GM19395 (cell line): ENCODE results near the gene FNDC11.

ENCODE experiments used
- ATAC-seq: cut with Tn5 transposase; IDR thresholded peaks from one replicate; pipeline ENCODE4 v1.9.1; 2021; ENCODE audit warnings: mild to moderate bottlenecking, moderate library complexity; ENCODE audit not compliant: unreplicated experiment

FNDC11 gene

DNA sequence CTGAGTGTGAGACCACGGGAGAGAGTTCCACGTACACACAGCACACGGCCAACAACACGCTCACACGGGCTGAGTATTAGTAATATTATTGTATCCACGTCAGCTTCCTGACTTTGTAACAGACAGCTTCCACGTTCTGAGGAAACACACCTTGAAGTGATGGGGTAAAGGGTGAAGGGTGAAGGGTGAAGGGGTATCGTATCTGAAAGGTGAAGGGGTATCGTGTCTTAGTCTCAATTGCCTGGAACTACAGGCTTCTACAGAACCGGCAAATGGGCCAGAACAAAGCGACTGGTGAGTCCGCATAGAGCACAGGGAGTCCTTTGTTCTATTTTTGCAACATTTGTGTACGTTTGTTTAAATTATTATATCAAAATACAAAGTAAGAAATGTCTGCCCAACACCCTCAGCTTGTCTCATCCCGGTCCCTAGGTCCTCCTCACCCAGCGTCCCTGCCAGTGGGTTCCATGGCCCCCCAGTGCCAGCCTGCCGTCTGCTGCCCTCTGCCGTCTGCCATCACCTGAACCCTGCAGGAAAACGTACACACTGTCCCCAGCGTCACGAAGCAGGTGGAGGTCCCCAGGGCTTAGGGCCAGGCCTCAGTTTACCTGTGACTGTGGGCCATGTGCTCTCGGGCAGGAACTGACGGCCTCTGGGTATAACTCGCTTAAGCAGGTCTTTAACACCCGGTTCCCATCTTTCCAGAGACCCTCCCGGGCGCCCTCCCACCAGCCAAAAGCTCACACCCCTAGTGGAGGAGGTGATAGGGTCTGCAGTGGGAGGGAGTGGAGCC lies 24.5 kb downstream of the FNDC11 start:
- ATAC-seq, result no peak

DNA sequence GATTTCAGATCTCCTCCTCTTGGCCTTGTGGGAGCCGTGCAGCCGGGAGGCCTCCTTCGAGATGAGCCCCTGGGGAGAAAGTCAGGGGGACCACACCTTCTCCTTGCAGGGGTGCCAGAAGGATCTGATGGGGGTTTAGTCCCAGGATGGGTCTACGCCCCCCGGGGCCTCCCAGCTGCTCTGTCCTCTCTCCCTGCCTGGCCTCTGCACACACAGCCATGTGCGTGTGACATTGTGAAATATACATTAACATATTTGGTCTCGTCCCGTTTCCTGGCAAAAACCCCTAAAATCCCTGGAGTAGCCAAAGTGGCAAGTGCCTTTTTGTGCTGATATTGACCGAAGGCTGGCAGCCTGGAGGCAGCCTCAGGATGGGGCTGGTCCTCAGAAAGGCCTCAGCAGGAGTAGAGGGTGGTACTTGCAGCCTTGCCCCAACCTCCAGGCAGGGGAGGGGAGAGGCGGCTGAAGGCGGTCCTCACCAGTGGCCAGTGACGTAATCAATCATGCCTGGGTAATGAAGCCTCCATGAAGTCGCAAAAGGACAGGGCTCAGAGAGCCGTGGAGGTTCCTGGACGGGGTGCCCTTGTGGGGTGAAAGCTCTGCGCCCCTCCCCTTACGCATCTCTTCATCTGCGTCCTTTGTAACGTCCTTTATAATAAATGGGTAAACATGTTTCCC lies 25.2 kb downstream of the FNDC11 start:
- no peak for ATAC-seq

DNA sequence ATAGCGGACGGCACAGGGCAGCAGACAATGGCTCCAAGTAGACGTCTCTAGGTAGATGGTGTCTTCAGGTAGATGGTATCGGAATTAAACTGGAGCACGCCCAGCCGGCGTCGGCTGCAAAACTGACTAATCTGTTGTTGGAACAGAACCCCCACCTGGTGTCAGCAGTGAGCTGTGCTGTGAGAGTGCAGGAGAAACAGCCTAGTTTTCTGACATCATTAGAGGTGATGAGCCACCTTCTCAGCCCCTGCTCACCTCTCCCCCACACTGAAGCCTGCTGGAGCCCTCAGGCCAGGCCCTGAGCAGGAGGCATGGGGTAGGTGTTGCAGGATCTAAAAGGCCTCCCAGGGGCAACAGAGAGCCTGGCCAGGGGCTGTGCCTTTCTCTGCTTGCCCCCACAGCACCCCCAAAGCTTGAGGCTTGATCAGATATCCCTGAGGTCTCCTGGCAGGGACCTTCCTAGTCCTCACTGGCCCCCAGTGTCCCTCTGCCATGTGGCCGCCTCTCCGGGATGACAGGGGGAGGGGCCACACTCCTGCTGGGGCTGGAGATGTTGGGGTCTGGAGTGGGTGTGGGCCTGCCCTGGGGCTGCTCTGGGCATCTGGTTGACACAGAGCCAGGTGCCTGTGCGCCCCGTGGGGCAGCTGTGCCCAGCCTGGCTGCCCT lies 27.0 kb downstream of the FNDC11 start:
- ATAC-seq, result no peak

DNA sequence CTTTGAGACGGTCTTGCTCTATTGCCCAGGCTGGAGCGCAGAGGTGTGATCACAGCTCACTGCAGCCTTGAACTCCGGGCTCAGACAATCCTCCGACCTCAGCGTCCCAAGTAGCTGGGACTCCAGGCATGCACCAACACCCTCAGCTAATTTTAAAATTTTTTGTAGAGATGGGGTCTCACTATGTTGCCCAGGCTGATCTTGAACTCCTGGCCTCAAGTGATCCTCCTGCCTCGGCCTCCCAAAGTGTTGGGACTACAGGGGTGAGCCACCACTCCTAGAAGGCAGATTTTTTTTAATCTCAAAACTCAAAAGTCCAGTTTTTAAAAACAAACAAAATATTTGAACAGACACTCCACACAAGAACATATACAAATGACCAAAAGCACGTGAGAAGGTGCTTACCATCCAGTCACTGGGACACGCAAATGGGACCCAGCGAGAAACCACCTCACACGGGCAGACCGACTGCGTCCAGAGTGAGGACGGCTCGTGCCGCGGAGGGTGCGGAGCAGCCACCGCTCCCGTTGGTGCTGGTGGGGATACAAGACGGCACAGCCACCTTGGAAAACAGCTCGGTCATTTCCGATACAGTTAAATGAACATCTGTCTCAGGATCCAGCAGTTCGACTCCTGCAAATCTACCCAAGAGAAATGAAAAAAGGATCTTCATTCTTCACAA lies 28.6 kb downstream of the FNDC11 start:
- ATAC-seq, result no peak

DNA sequence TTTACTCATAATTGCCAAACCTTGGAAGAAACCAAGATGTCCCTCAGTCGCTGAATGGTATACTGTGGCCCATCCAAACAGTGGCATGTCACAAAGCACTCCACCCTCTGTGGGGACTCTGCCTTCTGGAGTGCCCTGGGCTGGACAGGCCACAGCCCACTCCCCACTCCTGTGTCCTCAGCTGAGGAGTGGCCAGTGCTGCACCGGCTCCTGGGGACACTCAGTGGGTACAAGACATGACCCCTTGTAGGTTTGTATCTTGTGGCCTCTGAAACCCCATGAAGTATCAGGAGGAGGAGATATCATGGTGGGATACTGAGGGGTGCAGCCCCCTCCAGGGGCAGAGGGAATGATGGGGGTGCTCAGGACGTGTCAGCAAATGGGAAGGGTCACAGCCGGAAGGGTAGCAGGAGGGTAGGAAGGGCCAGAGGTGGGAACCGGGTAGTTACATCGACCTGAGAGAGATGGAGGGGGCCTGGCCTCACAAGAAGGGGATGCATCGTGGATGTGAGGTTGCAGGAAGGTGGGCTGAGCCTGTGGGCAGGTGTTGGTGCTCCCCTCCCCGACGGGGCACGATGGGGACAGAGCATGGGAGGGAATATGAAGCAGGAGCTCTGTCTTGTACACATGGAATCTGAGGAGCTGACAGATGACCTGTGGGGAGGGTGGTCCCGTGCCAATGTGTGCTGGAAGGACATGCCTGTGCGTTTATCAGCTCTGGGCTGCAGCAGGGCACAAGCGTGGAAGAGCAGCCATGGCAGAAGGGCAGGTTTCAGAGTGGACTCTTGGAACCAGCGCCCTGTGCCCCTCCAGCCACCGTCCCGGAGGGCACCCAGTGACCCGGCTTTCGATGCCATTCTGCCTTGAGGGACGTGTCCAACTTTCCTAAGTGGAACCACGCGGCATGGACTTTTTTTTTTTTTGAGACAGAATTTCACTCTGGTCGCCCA lies 31.9 kb downstream of the FNDC11 start:
- ATAC-seq, result no peak

DNA sequence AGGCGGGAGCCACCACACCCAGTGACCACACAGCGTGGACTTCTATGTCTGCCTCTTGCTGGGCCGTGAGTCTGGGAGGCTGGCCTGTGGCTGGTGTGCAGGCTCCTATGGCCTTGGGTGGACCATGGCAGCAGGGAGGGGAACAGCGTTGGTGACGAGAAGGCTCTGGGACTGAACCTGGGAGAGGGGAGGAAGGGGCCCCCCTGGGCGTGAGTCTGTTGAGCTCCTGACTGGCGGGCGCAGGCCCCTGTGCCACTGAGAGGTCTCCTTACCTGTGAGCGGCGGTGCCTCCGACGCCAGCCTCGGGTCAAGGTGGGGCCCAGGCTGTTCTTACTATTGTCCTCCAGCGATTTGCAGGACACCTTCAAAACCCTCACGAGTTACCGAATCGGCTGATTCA lies 32.8 kb downstream of the FNDC11 start:
- ATAC-seq, result no peak

DNA sequence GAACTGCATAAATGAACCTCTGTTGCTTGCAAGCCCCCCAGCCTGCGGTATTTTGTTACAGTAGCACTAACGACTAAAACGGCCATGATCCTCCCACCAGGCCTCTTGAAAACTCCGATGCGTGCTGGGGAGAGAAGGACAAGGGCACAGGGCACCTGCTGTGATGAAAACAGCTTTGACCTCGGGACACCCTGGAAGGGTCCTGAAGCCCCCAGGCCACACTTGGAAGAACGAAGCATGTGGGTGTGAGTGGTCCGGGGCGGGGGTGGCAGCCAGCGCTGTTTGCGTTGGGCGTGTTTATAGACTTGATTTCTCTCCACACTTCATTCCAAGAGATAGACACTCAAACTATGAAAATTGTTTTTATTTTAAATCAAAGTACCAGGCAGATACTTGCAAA lies 33.3 kb downstream of the FNDC11 start:
- no peak for ATAC-seq

DNA sequence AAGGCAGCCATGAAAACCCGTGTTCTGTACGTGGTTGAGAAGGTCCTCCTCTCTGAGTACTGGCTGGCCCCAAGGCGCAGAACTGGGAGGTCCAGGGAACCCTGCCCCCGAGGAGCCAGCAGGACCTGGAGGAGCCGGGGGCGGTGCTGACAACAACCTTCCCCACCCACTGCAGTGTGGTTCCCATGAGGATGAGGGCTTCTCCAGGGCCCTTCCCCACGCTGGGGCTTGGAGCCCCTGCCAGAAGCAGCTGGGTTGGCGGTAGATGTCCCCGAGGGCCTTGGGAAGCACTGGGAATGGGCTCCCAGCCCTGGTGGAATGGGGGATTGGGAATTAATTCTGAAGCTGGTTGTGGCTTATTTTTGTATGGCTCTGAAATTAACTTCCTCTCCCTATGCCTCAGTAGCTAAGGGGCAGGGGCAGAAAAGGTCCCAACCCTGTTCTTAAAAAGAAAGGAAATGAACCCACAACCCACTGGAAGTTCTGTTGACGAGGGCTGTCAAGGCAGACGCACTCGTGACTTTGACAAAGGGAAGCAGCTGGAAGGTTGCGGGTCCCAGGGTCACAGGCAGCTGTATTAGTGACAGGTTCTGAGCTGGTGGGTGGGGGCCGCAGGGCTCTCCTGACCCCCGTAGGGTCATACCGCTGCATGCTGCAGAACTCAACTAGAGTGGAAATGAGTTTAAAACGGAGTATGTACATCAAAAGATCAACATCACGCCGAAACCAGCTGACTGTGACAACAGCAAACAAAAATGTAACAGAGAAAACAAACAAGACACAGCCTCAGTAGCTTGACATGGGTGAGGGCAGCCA lies 34.0 kb downstream of the FNDC11 start:
- no peak for ATAC-seq

DNA sequence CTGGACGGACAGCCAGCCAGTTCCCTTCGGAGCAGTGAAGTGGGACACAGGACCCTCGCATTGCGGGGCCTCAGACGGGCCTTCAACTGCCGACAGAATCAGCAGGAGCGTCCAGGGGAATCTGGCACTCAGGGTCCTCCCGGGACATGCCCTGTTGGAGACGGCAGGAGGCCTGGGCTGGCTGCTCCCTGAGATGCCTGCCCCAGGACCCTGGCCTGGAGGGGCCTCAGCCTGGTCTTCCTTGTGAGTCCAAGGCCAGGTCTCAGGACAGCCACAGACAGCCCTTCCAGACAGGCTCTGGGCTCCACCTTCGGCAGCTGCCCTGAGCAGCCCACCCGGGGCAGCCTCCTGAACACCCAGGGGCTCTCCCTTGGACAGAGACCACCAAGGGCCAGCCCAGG lies 34.7 kb downstream of the FNDC11 start:
- ATAC-seq, result no peak

DNA sequence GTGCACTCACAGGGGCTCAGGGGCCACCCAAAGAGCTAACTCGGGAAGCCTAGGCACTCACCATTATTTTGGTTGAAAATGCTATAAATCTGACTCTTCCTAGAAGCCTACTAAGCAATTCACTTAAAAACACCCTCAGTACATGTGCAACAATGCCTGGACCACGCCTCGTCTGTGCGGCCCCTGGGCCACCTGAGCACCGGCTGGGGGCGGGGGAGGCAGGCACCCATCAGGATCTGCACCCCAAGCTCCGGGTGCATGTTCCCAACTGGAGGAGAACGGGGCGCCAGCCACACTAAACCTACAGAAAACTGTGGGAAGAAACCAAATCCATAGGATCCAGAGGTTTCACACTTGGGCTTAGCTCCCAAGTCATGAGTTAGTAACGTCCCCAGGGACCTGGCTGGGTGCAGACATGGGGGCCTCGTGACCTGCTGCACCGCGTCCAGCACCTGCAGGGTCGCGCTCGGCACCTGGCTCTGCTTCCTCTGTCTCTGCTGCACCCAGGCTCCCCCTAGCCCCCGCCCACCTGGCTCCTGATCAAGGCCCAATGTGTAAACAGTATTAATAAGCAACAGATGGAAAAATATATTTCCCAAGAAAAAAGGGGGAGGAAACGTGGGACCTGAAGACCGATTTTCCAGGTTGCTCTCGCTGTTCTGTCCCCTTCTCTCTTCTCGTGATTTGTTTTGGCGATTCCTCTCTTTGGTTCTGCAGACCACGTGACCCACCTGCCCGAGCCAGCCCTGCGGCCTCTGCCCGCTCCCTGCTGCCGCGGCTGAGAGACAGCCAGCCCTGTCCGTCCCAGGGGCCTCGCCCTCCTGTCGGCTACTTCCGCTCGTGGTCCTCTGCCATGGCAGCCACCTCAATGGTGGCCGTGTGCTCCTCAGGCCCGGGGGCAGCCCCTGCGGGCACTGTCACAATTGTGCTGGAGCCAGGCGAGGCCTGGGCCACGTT lies 35.6 kb downstream of the FNDC11 start:
- ATAC-seq, result no peak

DNA sequence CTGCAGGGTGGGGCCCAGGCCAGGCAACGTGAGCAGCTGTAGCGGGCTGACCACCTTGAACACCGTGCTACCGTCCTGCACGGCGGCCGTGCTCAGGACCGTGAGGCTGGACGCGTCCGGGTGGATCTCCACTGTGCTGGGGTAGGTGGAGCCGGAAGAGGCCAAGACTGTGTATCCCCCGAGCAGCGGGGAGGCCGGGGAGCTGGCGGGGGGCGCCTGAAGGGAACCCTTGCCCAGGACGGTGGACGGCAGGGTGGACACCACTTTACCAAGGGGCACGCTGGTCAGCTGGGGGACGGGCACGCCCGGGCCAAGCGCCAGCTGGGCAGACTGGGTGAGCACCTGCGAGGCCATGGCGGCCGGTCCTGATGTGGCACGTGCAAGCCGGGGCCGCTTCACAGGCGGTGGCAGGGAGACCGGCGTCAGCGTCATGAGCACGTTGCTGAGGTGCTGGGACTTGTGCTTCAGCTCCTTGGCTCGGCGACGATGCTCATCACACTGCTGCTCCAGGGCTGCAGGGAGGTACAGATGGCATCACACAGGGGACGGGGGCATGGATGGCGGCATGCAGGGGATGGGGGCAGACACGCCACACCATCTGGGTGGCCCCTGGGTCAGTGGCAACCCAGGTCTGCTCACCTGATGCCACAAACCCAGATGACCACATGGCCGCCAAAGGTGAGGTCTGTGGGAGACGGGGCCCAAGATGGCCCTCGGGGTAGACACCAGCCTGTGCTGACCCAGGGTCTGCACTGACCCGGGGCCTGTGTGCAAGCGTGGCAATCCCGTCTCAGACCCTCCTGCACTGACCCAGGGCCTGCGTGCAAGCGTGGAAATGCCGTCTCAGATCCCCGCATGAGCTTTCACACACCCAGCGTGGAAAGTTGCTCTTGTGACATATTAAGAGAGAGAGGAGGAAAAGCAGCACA lies 36.5 kb downstream of the FNDC11 start:
- no peak for ATAC-seq

DNA sequence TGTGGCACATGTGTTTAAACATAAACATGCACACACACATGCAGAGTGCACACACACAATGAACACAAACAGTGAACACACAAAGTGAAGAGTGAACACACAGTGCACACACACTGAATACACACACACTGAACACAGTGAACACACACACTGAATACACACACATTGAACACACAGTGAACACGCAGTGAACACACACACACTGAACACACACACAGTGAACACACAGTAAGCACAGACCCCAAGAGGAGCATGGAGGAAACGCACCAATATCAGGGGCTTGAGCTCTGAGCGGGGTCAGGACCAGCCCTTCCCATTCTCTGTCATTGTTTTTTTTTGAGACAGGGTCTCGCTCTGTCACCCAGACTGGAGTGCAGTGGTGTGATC lies 37.2 kb downstream of the FNDC11 start:
- ATAC-seq, result no peak

DNA sequence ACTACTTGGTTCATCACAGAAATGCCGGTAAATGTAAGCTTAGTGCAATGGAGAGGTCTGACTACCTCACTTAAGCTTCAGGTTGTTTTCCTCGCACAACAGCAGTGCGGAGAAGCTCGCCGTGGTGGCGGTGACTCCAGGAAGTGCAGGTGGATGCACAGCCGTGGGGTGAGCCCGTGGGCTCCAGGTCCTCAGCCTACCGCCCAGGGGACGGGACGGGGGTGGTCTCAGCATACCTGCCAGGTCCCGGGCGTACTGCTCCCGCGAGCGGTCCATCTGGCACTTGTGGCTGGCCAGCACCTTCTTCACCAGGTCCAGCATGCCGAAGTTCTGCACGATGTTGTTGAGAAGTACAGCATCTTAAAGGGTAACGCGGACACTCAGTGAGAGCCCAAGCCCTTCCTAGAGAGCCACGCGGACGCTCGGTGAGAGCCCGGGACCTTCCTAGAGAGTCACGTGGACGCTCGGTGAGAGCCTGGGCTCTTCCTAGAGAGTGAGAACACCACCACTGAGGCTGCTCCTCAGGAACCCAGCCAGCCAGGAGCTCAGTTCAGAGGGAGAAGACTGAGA lies 37.9 kb downstream of the FNDC11 start:
- no peak for ATAC-seq

DNA sequence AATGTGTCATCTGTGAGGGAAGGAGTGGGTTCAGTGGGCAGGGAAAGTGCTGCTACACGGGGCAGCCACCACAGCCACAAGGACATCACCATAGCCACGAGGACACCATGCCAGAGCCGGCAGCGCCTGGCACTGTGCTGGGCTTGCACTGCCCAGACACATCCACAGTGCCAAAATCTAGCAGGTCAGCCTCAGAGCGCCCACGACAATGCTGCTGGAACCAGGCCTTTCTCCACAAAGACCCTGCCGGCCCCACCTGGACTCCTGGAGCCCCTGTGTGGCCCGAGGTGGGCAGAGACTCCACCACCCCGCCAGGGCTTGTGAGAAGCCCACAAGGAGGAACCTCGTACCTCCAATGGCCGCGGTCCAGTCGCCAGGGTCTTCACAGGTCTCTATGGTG lies 38.7 kb downstream of the FNDC11 start:
- no peak for ATAC-seq

DNA sequence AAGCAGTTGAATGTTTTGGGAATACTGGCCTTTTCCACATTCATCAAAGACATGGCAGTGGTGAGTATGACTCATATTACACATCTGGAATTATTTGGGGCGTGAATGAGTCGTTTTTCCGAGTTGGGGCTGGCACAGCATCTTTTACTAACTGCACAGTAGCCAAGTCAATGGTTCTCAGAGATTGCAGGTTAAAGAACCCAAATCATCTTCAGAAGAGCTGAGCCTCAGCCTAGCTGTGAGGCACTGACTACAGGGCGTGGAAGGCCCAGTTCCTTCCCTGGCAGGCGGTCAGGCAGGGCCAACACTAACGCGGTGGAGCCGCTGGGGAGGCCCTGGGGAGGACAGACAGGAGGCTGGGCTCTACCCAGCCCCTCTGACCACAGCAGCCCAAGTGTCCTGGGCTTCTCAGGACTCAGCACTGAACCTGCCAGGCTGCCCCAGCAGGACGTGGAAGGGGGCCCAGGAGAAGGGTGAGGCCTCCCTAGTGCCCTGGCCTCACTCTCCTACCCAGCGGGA lies 40.1 kb downstream of the FNDC11 start:
- no peak for ATAC-seq

DNA sequence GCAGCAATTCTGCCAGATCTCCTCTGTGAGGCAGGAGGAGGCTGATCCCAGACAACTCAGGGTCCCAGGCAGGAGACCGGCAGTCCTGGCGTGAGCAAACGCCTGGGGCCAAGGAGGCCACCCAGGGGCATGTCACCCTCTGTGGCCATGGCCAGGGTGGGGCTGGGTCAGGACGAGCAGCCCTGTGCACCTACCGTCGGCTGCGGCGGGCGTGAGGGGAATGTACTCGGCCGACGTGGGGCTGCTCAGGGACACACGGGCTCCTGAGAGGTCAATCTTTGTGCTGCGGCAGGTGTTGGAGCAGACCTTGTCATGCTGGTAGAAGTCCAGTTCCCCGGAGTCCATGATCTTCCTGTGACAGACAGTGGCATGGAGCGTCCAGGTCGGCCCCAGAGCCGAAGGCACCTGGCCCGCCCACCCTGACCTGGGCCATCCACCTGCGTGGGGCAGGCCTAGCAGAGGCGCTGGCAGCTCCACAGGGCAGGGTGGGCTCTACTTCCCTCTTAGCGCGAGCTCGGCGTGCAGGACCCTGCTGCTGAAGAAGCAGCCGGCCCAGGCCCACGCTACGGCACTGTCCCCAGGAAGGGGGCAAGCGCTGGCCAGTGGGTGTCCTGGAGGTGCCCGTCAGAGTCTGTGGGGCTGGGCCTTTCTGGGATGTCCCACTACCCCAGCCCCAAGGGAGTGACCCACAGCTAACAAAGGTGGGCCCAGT lies 41.6 kb downstream of the FNDC11 start:
- no peak for ATAC-seq
